Suprapubic skin (tissue), 4 donors: ENCODE results near the gene PPP3R1.

Experiments
- CTCF ChIP-seq, 2 donors: fragments of 200-600 bp in 1 of 2; fragments of 450-650 bp in 1 of 2; sonication (generic) in 1 of 2; IDR thresholded peaks; one replicate each; pipeline ENCODE4 v1.5.1; 2016 to 2019; ENCODE audit warnings: antibody characterized with exemption in 2 of 2, mild to moderate bottlenecking in 1 of 2, moderate library complexity in 1 of 2
- EP300 ChIP-seq: sonication (generic); formaldehyde crosslinking; IDR thresholded peaks from one replicate; pipeline ENCODE4 v1.6.1; 2017; ENCODE audit warnings: antibody characterized with exemption
- POLR2A ChIP-seq, 2 donors: fragments of 450-650 bp; IDR thresholded peaks; one replicate each; pipeline ENCODE4 v1.6.1; 2017; ENCODE audit warnings: antibody characterized with exemption in 2 of 2, mild to moderate bottlenecking in 2 of 2, moderate library complexity in 2 of 2
- POLR2AphosphoS5 ChIP-seq, 3 donors: sonication (generic); formaldehyde crosslinking; IDR thresholded peaks; one replicate each; pipeline ENCODE4 v1.6.1; 2017; ENCODE audit warnings: antibody characterized with exemption in 3 of 3

- no peak for TF ChIP-seq CTCF (IDR thresholded peaks at IDR 0.05)
- TF ChIP-seq POLR2AphosphoS5 (IDR thresholded peaks at IDR 0.05), result no peak
- no peak for TF ChIP-seq POLR2A (IDR thresholded peaks at IDR 0.05)
- TF ChIP-seq EP300, result no peak
These were observed 21.9 kb downstream of the PPP3R1 start for GRCh38 chr2:68230241-68231060.
